MM.1S (cell line): ENCODE measurements around the gene VCP.

Source experiments
- DNase-seq: peaks from one replicate; pipeline ENCODE4 v3.0.0-alpha.2; 2015
- H2AFZ ChIP-seq: fragments of 300-600 bp; sonication (generic); 2 replicates; pipeline ENCODE4 v1.6.0; 2016; ENCODE audit warnings: antibody characterized with exemption, low read length
- H3F3A ChIP-seq: fragments of 300-600 bp; sonication (generic); 2 replicates; pipeline ENCODE4 v1.6.1; 2016; ENCODE audit warnings: mild to moderate bottlenecking, antibody characterized with exemption, low read length, moderate library complexity, mixed read lengths; ENCODE audit not compliant: insufficient read depth
- H3K27ac ChIP-seq: fragments of 300-600 bp; sonication (generic); 2 replicates; pipeline ENCODE4 v1.5.1; 2016; ENCODE audit warnings: mild to moderate bottlenecking, low read length
- H3K27me3 ChIP-seq: fragments of 300-600 bp; sonication (generic); replicated peaks from 2 replicates; pipeline ENCODE4 v1.6.0; 2016; ENCODE audit warnings: low read length; ENCODE audit not compliant: insufficient read depth
- H3K36me3 ChIP-seq: fragments of 300-600 bp; sonication (generic); replicated peaks from 2 replicates; pipeline ENCODE4 v1.6.1; 2016; ENCODE audit warnings: mild to moderate bottlenecking, low read length, mixed read lengths; ENCODE audit not compliant: insufficient read depth
- H3K4me1 ChIP-seq: fragments of 300-600 bp; sonication (generic); 2 replicates; pipeline ENCODE4 v1.6.1; 2016; ENCODE audit warnings: low read length, mixed read lengths
- H3K4me2 ChIP-seq: fragments of 300-600 bp; sonication (generic); 2 replicates; pipeline ENCODE4 v1.6.0; 2016; ENCODE audit warnings: low read depth, low read length
- H3K4me3 ChIP-seq: fragments of 300-600 bp; sonication (generic); 2 replicates; pipeline ENCODE4 v1.5.1; 2016; ENCODE audit warnings: low read length, mixed read lengths
- H3K79me2 ChIP-seq: fragments of 300-600 bp; sonication (generic); 2 replicates; pipeline ENCODE4 v1.6.1; 2016; ENCODE audit warnings: mixed run types, low read length, mixed read lengths
- H3K9ac ChIP-seq: fragments of 300-600 bp; sonication (generic); 2 replicates; pipeline ENCODE4 v1.6.1; 2016; ENCODE audit warnings: low read length, mixed read lengths
- H3K9me2 ChIP-seq: fragments of 300-600 bp; sonication (generic); replicated peaks from 2 replicates; pipeline ENCODE4 v1.6.1; 2016; ENCODE audit warnings: mild to moderate bottlenecking, low read length, mixed read lengths; ENCODE audit not compliant: insufficient read depth
- H3K9me3 ChIP-seq: fragments of 300-600 bp; sonication (generic); replicated peaks from 2 replicates; pipeline ENCODE4 v1.6.1; 2016; ENCODE audit warnings: mild to moderate bottlenecking, low read length, mixed read lengths; ENCODE audit not compliant: insufficient read depth
- H4K20me1 ChIP-seq: fragments of 300-600 bp; sonication (generic); 2 replicates; pipeline ENCODE4 v1.6.1; 2016; ENCODE audit warnings: mild to moderate bottlenecking, low read length, moderate library complexity, mixed read lengths; ENCODE audit not compliant: insufficient read depth
- EZH2 ChIP-seq: fragments of 300-600 bp; sonication (generic); optimal IDR thresholded peaks from 2 replicates; pipeline ENCODE3; 2017; ENCODE audit warnings: low read depth, mild to moderate bottlenecking, antibody characterized with exemption, low read length, mixed read lengths
- EZH2phosphoT487 ChIP-seq: fragments of 300-600 bp; sonication (generic); IDR thresholded peaks from 2 replicates; pipeline ENCODE4 v1.6.1; 2018; ENCODE audit warnings: antibody characterized with exemption, low read length
- TF ChIP-seq, protein P1 (sequence below): fragments of 300-600 bp; sonication (generic); IDR thresholded peaks from 2 replicates; pipeline ENCODE4 v1.5.1; 2016; ENCODE audit warnings: antibody characterized with exemption, low read length, mixed read lengths

The VCP gene

DNA sequence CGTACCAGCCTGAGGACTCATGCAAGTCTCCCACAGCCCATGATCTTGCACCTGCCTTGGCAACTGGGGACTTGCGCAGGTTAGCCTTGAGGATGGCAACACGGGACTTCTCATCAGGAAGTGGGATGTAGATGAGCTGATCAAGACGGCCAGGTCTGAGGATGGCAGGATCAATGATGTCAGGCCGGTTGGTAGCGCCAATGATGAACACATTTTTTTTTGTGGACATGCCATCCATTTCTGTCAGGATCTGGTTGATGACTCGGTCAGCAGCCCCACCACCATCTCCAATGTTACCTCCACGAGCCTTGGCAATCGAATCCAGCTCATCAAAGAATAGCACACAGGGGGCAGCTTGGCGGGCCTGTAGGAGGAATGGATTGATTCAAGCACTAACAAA lies 13.0 kb downstream of the VCP start:
- Histone ChIP-seq H3K4me2 (no peak overlapping the region), H3K27ac (no peak overlapping the region), H3K9ac (no peak overlapping the region), H3K9me2 (no peaks in the 10 kb centered on the region), H3F3A (peaks cover 38% of the 10 kb centered on the region), H3K9me3 (no peaks in the 10 kb centered on the region), H3K36me3 (peaks cover 73% of the 10 kb centered on the region), H4K20me1 (peaks cover 17% of the 10 kb centered on the region; the same call in 1 of the 2 replicates), H3K79me2 (peaks cover 76% of the 10 kb centered on the region), H2AFZ (no peak overlapping the region), H3K27me3 (no peaks in the 10 kb centered on the region), H3K4me1 (no peaks in the 10 kb centered on the region), H3K4me3 (no peak overlapping the region)
- DNase-seq, result no peak
- TF ChIP-seq, protein P1, sequence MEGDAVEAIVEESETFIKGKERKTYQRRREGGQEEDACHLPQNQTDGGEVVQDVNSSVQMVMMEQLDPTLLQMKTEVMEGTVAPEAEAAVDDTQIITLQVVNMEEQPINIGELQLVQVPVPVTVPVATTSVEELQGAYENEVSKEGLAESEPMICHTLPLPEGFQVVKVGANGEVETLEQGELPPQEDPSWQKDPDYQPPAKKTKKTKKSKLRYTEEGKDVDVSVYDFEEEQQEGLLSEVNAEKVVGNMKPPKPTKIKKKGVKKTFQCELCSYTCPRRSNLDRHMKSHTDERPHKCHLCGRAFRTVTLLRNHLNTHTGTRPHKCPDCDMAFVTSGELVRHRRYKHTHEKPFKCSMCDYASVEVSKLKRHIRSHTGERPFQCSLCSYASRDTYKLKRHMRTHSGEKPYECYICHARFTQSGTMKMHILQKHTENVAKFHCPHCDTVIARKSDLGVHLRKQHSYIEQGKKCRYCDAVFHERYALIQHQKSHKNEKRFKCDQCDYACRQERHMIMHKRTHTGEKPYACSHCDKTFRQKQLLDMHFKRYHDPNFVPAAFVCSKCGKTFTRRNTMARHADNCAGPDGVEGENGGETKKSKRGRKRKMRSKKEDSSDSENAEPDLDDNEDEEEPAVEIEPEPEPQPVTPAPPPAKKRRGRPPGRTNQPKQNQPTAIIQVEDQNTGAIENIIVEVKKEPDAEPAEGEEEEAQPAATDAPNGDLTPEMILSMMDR, result no peak
- TF ChIP-seq EZH2phosphoT487 (no peak), EZH2 (no peak)

DNA sequence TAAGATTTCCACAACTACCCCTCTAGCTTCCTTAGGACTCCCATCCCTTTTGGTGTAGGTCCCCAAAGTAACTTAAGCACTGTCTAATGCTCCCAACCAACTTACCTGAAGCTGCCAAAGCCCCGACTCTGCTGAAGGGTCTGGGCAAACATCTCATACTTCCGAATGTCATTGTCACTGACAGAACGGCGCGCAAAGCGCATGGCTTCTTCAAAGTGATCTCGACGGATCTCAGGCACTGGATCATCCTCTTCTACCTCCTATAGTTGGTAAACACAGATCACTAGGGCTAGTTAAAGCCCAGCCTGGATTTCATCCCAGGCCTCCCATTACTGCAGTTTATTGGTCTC lies 15.2 kb downstream of the VCP start:
- Histone ChIP-seq H3F3A (peaks cover 32% of the 10 kb centered on the region), H2AFZ (no peak overlapping the region), H3K4me3 (no peak overlapping the region), H3K4me2 (no peak overlapping the region), H3K9ac (no peak overlapping the region), H4K20me1 (peaks cover 8% of the 10 kb centered on the region; the same call in 1 of the 2 replicates), H3K4me1 (no peaks in the 10 kb centered on the region), H3K36me3 (peaks cover 51% of the 10 kb centered on the region), H3K9me3 (no peaks in the 10 kb centered on the region), H3K27me3 (no peaks in the 10 kb centered on the region), H3K9me2 (no peaks in the 10 kb centered on the region), H3K27ac (no peak overlapping the region), H3K79me2 (peaks cover 58% of the 10 kb centered on the region)
- TF ChIP-seq EZH2phosphoT487 (no peak), EZH2 (no peak)
- TF ChIP-seq, protein P1, result no peak
- DNase-seq, result no peak

DNA sequence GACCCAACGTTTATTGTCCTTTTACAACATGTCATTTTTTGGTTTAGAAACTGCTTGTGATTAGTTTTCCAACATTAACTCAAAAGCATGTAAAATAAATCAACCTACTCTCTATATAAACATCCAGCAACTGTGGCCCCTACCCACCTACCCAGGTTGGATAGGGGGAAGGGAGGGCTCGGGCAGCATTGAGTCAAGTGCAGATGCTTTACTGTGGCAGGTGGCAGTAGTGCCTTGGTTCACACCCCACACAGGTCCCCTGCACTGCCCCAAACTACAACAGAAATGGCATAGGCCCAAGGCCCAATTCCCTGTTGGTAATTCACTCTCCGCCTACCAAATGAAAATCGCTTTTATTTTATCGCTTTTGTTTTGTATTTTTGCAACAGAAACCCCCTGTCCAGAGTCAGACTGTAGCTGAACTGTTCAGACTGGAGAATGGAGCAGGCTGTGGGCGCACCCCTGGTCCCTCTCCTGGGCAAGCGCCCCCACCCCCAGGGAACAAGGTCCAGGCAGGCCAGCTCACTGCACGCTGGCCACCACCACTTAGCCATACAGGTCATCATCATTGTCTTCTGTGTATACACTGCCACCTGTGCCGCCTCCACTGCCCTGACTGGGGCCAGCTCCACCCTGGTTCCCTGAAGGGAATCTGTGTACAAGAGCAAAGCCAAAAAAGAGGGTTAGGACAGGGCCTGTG lies 15.7 kb downstream of the VCP start:
- DNase-seq, result no peak
- peaks cover 53% of the 10 kb centered on the region for H3K79me2 ChIP-seq
- no peak overlapping the region for H3K9ac ChIP-seq
- H4K20me1 ChIP-seq, result peaks cover 8% of the 10 kb centered on the region; the same call in 1 of the 2 replicates
- H3K27me3 ChIP-seq, result no peaks in the 10 kb centered on the region
- H3F3A ChIP-seq, result peaks cover 32% of the 10 kb centered on the region
- no peak overlapping the region for H2AFZ ChIP-seq
- H3K9me3 ChIP-seq, result no peaks in the 10 kb centered on the region
- H3K4me3 ChIP-seq, result no peak overlapping the region
- H3K36me3 ChIP-seq, result peaks cover 46% of the 10 kb centered on the region
- no peak overlapping the region for H3K27ac ChIP-seq
- TF ChIP-seq EZH2 (no peak), EZH2phosphoT487 (no peak)
- TF ChIP-seq, protein P1, result no peak
- H3K9me2 ChIP-seq, result no peaks in the 10 kb centered on the region
- no peak overlapping the region for H3K4me2 ChIP-seq
- no peaks in the 10 kb centered on the region for H3K4me1 ChIP-seq
